Activated naive CD4-positive, alpha-beta T cell treated with anti-CD3 and anti-CD28 coated beads, Interleukin-2, amount 50 U/mL, for 24 hours (primary cell): ENCODE measurements around the gene ATP8B2.

Experiments used
- H3K27ac Mint-ChIP-seq: one replicate; pipeline ENCODE4 v1.8.0; 2021; ENCODE audit warnings: mild to moderate bottlenecking, mixed read lengths
- H3K27me3 Mint-ChIP-seq: one replicate; pipeline ENCODE4 v1.8.0; 2021; ENCODE audit warnings: mixed read lengths
- H3K36me3 Mint-ChIP-seq: one replicate; pipeline ENCODE4 v1.8.0; 2021; ENCODE audit warnings: mixed read lengths
- H3K4me1 Mint-ChIP-seq: one replicate; pipeline ENCODE4 v1.8.0; 2021; ENCODE audit warnings: mixed read lengths
- H3K4me3 Mint-ChIP-seq: one replicate; pipeline ENCODE4 v1.8.0; 2021; ENCODE audit warnings: mild to moderate bottlenecking, mixed read lengths
- H3K9me3 Mint-ChIP-seq: one replicate; pipeline ENCODE4 v1.8.0; 2021; ENCODE audit warnings: mixed read lengths

Gene ATP8B2

GRCh38 chr1:154391086-154391770 lies 65.9 kb downstream of the ATP8B2 start:
- Mint-ChIP-seq H3K4me1 (peaks cover 31% of the 10 kb centered on the region), H3K27me3 (no peaks in the 10 kb centered on the region), H3K36me3 (no peaks in the 10 kb centered on the region), H3K4me3 (no peak overlapping the region), H3K27ac (peak overlapping the region; percentile 5), H3K9me3 (no peaks in the 10 kb centered on the region)

GRCh38 chr1:154398141-154398540 lies 72.8 kb downstream of the ATP8B2 start:
- H3K9me3 Mint-ChIP-seq = no peaks in the 10 kb centered on the region
- H3K4me1 Mint-ChIP-seq = peaks cover 45% of the 10 kb centered on the region
- peak overlapping the region; percentile 76 for H3K27ac Mint-ChIP-seq
- H3K27me3 Mint-ChIP-seq = no peaks in the 10 kb centered on the region
- no peak overlapping the region for H3K4me3 Mint-ChIP-seq
- H3K36me3 Mint-ChIP-seq = no peaks in the 10 kb centered on the region

- H3K4me1 Mint-ChIP-seq = peaks cover 50% of the 10 kb centered on the region
- no peaks in the 10 kb centered on the region for H3K27me3 Mint-ChIP-seq
- no peaks in the 10 kb centered on the region for H3K36me3 Mint-ChIP-seq
- H3K4me3 Mint-ChIP-seq = no peak overlapping the region
- H3K27ac Mint-ChIP-seq = no peak overlapping the region
- no peaks in the 10 kb centered on the region for H3K9me3 Mint-ChIP-seq
Measured at GRCh38 chr1:154398678-154399077, 73.4 kb downstream of the ATP8B2 start.

- H3K4me3 Mint-ChIP-seq = no peak overlapping the region
- H3K36me3 Mint-ChIP-seq = no peaks in the 10 kb centered on the region
- no peaks in the 10 kb centered on the region for H3K9me3 Mint-ChIP-seq
- H3K4me1 Mint-ChIP-seq = peaks cover 61% of the 10 kb centered on the region
- H3K27ac Mint-ChIP-seq = peak overlapping the region; percentile 77
- no peaks in the 10 kb centered on the region for H3K27me3 Mint-ChIP-seq
Measured at GRCh38 chr1:154400381-154400801, 75.1 kb downstream of the ATP8B2 start.
